Lower leg skin (tissue), 4 donors: ENCODE measurements around the gene KLK5. TPM values are rescaled to one million over a fixed set of nuclear protein-coding genes. Genes with fewer than 3 reads are reported as not detected.

ENCODE experiments used
- DNase-seq, 2 donors: peaks; one replicate each; pipeline ENCODE4 v3.0.0-alpha.2; 2019; ENCODE audit warnings: low spot score in 2 of 2
- H3K4me3 ChIP-seq: fragments of 200-600 bp; sonication (generic); 2 replicates; pipeline ENCODE4 v1.5.1; 2017; ENCODE audit warnings: mild to moderate bottlenecking, low read depth; ENCODE audit not compliant: poor library complexity, severe bottlenecking
- POLR2A ChIP-seq, 2 donors: fragments of 450-650 bp; IDR thresholded peaks; one replicate each; pipeline ENCODE4 v1.6.1; 2016 to 2017; ENCODE audit warnings: antibody characterized with exemption in 2 of 2, mild to moderate bottlenecking in 1 of 2, moderate library complexity in 1 of 2
- WGBS, 2 donors: methylation state at CpG; one replicate each; pipeline ENCODE4 v1.1.5; 2018; 5-methylcytosine and 5-hydroxymethylcytosine counted together
- intact Hi-C: fragments of 100-400 bp; cut with DNase I; formaldehyde crosslinking; loops from one replicate; pipeline ENCODE4 v1.15.0; 2023; ENCODE audit warnings: low total_unique reads
- total RNA-seq, 4 donors: library from RNA; depleted of rRNA; stranded (reverse); fragments of >200 nt; gene quantifications; one replicate each; pipeline ENCODE4 v1.1.0, GENCODE V29; 2016
- TF ChIP-seq, protein P1 (sequence below), 3 donors: fragments of 450-650 bp; IDR thresholded peaks; one replicate each; pipeline ENCODE4 v1.5.1; 2016; ENCODE audit warnings: antibody characterized with exemption in 3 of 3, mild to moderate bottlenecking in 3 of 3, moderate library complexity in 2 of 3

Gene KLK5
- total RNA-seq, 4 donors from 2014 or later: 179 to 310 (median 271) TPM

DNA sequence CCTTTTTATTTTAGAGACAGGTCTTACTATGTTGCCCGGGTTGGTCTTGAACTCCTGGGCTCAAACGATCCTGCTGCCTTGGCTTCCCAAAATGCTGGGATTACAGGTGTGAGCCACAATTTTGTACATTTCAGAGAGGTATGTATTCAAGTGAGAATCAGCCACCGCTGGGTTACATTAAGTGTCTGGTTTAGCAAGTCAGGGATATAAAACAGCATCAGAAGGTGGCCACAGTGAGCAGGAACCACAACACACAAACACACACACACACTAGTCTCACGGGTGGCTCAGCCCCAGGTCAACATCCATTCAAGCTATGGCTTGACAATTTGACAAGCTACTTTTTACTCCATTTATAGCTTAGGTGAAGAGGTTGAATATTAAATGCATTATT is 20.2 kb downstream of the KLK5 start:
- no peak overlapping the region for H3K4me3 ChIP-seq
- intact Hi-C loops: loop anchor here (5.0 kb wide), 1 partner anchor 80 kb away; no protein-coding TSS in a partner anchor
- no peak for DNase-seq
- TF ChIP-seq POLR2A (IDR thresholded peaks at IDR 0.05): no peak
- TF ChIP-seq, protein P1, sequence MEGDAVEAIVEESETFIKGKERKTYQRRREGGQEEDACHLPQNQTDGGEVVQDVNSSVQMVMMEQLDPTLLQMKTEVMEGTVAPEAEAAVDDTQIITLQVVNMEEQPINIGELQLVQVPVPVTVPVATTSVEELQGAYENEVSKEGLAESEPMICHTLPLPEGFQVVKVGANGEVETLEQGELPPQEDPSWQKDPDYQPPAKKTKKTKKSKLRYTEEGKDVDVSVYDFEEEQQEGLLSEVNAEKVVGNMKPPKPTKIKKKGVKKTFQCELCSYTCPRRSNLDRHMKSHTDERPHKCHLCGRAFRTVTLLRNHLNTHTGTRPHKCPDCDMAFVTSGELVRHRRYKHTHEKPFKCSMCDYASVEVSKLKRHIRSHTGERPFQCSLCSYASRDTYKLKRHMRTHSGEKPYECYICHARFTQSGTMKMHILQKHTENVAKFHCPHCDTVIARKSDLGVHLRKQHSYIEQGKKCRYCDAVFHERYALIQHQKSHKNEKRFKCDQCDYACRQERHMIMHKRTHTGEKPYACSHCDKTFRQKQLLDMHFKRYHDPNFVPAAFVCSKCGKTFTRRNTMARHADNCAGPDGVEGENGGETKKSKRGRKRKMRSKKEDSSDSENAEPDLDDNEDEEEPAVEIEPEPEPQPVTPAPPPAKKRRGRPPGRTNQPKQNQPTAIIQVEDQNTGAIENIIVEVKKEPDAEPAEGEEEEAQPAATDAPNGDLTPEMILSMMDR (IDR thresholded peaks at IDR 0.05): no peak
- WGBS, 2 donors: 31 to 39% methylated on average over 4 of the region's 4 CpGs

DNA sequence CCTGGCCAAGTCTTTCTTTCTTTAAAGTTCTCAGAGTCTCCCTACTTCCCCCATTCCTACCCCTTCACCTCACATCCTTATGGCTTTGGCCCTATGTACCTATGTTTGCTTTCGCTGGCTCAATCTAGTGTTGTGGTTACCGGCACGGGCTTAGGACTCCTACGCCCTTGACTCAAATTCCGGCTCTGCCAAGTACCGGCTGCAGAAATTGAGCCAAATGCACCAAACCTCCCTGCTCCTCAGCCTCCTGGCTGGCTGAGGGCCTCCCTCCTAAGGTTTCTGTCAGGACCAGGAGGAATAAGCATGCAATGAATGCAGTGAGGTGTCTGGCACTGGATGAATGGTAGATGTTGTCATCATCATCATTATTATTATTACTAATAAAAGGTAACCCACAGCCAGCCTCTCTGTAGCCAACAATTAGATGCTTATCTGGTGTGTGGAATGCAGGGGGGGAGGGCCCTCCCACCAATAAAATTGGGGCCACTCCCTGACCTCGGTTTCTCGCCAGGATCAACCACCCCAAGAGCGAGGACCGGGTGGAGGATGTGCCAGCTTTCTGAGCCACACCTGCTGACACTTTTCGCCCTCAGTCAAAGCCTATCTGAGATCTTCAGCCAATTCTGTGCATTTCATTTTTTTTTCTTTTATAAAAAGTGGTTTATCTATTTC is 20.7 kb downstream of the KLK5 start:
- DNase-seq: no peak
- H3K4me3 ChIP-seq: no peak overlapping the region
- WGBS, 2 donors: 45 to 55% methylated on average over 11 of the region's 11 CpGs
- intact Hi-C loops: loop anchor here (5.0 kb wide), 1 partner anchor 80 kb away; no protein-coding TSS in a partner anchor
- TF ChIP-seq, protein P1 (IDR thresholded peaks at IDR 0.05): no peak
- TF ChIP-seq POLR2A (IDR thresholded peaks at IDR 0.05): no peak

DNA sequence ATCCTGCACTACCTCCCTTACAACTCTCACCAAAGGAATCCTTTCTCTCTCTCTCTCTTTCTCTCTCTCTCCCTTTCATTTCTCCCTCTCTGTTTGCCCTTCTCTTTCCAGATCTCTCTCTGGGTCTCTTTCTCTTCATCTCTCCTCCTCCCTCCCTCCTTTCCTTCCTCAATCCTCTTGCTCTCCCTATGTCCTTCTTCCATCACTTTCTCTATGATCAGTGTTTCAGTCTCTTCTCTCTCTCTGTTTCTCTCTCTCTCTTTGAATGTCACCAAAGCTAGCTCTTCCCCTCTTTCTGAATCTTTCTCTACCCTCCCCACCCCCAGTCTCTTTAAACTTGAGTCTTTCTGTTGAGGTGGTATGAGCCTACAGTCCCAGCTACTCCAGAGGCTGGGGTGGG is 21.8 kb downstream of the KLK5 start:
- no peak overlapping the region for H3K4me3 ChIP-seq
- intact Hi-C loops: loop anchor here (5.0 kb wide), 1 partner anchor 81 kb away; no protein-coding TSS in a partner anchor
- no peak for TF ChIP-seq POLR2A (IDR thresholded peaks at IDR 0.05)
- TF ChIP-seq, protein P1 (IDR thresholded peaks at IDR 0.05): no peak
- DNase-seq: no peak

DNA sequence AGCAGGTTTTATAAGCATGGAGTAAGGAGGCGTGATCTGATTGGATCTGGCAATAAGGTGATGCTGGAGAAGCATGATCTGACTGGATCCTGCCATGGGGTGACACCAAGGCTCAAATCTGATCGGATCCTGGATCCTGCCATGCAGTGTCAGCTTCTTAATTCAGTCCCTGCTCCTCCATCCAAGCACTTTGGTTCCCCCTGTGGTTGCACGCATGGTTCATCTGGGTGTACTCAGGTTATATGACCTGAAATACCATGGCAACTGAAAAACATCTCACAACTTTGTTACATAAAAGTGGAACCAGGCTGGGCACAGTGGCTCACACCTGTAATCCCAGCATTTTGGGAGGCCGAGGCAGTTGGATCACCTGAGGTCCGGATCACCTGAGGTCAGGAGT is 24.0 kb downstream of the KLK5 start:
- WGBS, 2 donors: 65 to 67% methylated on average over 5 of the region's 5 CpGs
- no peak for TF ChIP-seq POLR2A (IDR thresholded peaks at IDR 0.05)
- TF ChIP-seq, protein P1 (IDR thresholded peaks at IDR 0.05): no peak
- no peak for DNase-seq
- H3K4me3 ChIP-seq: no peak overlapping the region
- intact Hi-C loops: loop anchor here (2.0 kb wide), 1 partner anchor 172 kb away; no protein-coding TSS in a partner anchor

DNA sequence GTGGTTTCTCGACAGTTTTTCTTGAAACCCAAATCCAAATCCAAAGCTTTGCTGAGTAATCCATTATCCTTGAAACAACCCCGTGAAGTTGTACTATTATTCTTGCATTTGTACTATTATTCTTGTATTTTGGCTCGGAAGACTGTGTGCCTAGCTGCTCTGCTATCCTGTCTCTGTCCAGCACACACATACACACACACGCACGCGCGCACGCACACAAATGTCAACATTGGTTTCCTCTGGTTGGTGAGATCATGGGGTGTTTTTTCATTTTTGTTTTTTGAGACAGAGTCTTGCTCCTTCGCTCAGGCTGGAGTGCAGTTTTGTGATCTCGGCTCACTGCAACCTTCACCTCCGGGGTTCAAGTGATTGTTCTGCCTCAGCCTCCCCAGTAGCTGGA is 26.7 kb downstream of the KLK5 start:
- TF ChIP-seq, protein P1 (IDR thresholded peaks at IDR 0.05): no peak
- no peak for DNase-seq
- WGBS, 2 donors: 85 to 86% methylated on average over 11 of the region's 11 CpGs
- intact Hi-C loops: no loop called here
- no peak overlapping the region for H3K4me3 ChIP-seq

DNA sequence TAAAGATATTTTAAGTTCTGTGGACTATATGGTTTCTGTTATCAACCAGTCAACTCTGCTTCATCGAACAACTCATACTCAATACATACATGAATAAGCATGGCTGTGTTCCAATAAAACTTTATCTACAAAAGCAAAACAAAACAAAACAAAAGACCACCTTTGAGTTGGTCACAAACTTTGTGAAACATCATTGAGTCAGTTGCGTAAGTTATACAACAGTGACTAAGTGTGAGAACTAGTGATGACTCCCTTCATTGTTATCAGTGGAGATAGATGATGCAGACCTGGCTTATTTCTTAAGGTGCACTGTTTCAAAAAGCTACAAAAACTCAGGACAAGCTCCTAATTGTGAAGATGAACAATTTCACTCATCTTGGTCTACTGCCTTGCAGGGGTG is 27.1 kb downstream of the KLK5 start:
- intact Hi-C loops: no loop called here
- 79 to 91% methylated on average over 2 of the region's 2 CpGs for WGBS, 2 donors

More for the DNA sequence above, 27.1 kb downstream of the KLK5 start:
- no peak overlapping the region for H3K4me3 ChIP-seq
- no peak for DNase-seq
- TF ChIP-seq POLR2A (IDR thresholded peaks at IDR 0.05): no peak
- TF ChIP-seq, protein P1 (IDR thresholded peaks at IDR 0.05): no peak
